Endothelial cell of umbilical vein (primary cell): ENCODE results near the gene ZNF77. TPM values are rescaled to one million over a fixed set of nuclear protein-coding genes. Genes with fewer than 3 reads are reported as not detected.

Source experiments
- BruUV-seq: library from RNA; stranded (reverse); fragments of 400-500 nt; replicated peaks from 2 replicates; lab custom pipeline; 2021; lab: Mats Ljungman, UMichigan
- CTCF ChIA-PET: fragments of 300-600, 350-600 bp; sonication (Branson Sonifier 250); formaldehyde crosslinking; loops from one replicate; lab custom pipeline; 2021; ENCODE audit warnings: antibody characterized with exemption, inconsistent platforms; lab: Charles Lee
- POLR2A ChIA-PET: fragments of 300-600, 350-600 bp; sonication (Branson Sonifier 250); formaldehyde crosslinking; loops from one replicate; lab custom pipeline; 2021; ENCODE audit warnings: antibody characterized with exemption, inconsistent platforms; lab: Charles Lee
- DNase-seq: peaks from one replicate; pipeline ENCODE4 v3.0.0-alpha.2; 2011; ENCODE audit warnings: low read depth, low spot score
- FAIRE-seq: peaks from 2 replicates; lab custom pipeline; 2011; peaks lifted over from hg19 to GRCh38; lab: Jason Lieb, UNC
- H2AFZ ChIP-seq: 2 replicates; pipeline ENCODE4 v1.6.0; 2012; ENCODE audit warnings: low read depth, low read length, control low read depth, inconsistent platforms
- H3K27ac ChIP-seq: 2 replicates; pipeline ENCODE4 v1.5.1; 2011; ENCODE audit warnings: low read depth, mild to moderate bottlenecking, control low read depth, low read length, moderate library complexity; ENCODE audit not compliant: insufficient read depth
- H3K27me3 ChIP-seq, 2 experiments: 2 replicates each; pipeline versions ENCODE4 v1.6.0 to v1.6.1; 2011; ENCODE audit warnings: low read length in 2 of 2, mixed read lengths in 1 of 2; ENCODE audit not compliant: control insufficient read depth in 2 of 2, insufficient read depth in 2 of 2
- H3K36me3 ChIP-seq, 2 experiments: 2 replicates in 1 of 2; 3 replicates in 1 of 2; pipeline ENCODE4 v1.5.1; 2011; ENCODE audit warnings: low read length in 2 of 2, mild to moderate bottlenecking in 1 of 2, moderate library complexity in 1 of 2; ENCODE audit not compliant: control insufficient read depth in 2 of 2, insufficient read depth in 2 of 2; ENCODE audit errors: extremely low read depth in 1 of 2
- H3K4me1 ChIP-seq: 3 replicates; pipeline ENCODE4 v1.5.1; 2011; ENCODE audit warnings: mild to moderate bottlenecking, low read length; ENCODE audit not compliant: control insufficient read depth, insufficient read depth; ENCODE audit errors: extremely low read depth
- H3K4me2 ChIP-seq: 2 replicates; pipeline ENCODE4 v1.6.1; 2011; ENCODE audit warnings: low read length, control low read depth, mixed read lengths; ENCODE audit not compliant: insufficient read depth
- H3K4me3 ChIP-seq, 3 experiments: fragments of 200-600 bp in 1 of 3; sonication (generic), shearing (Covaris generic) in 1 of 3; replicated peaks in 1 of 3; 2 replicates each; pipeline ENCODE4 v1.5.1; 2011 to 2016; ENCODE audit warnings: control low read depth in 3 of 3, low read length in 3 of 3, mild to moderate bottlenecking in 2 of 3, inconsistent platforms in 1 of 3, low read depth in 1 of 3, moderate library complexity in 1 of 3; ENCODE audit not compliant: insufficient read depth in 1 of 3
- H3K79me2 ChIP-seq: 2 replicates; pipeline ENCODE4 v1.6.0; 2012; ENCODE audit warnings: low read length, inconsistent platforms; ENCODE audit not compliant: control insufficient read depth, insufficient read depth
- H3K9ac ChIP-seq: replicated peaks from 2 replicates; pipeline ENCODE3; 2011; ENCODE audit warnings: low read length, control low read depth; ENCODE audit not compliant: insufficient read depth; ENCODE audit errors: extremely low read depth
- H3K9me1 ChIP-seq: replicated peaks from 3 replicates; pipeline ENCODE4 v1.6.0; 2011; ENCODE audit warnings: mild to moderate bottlenecking, low read length; ENCODE audit not compliant: control insufficient read depth, insufficient read depth; ENCODE audit errors: extremely low read depth
- H3K9me3 ChIP-seq: replicated peaks from 2 replicates; pipeline ENCODE4 v1.5.1; 2012; ENCODE audit warnings: low read length, inconsistent platforms; ENCODE audit not compliant: control insufficient read depth, insufficient read depth
- H4K20me1 ChIP-seq: replicated peaks from 2 replicates; pipeline ENCODE3; 2011; ENCODE audit warnings: mild to moderate bottlenecking, low read length; ENCODE audit not compliant: control insufficient read depth, insufficient read depth; ENCODE audit errors: extremely low read depth
- CTCF ChIP-seq, 2 donors: IDR thresholded peaks; 1 replicate in 1 of 2; 2 replicates in 1 of 2; pipeline ENCODE4 v1.5.1; 2011; ENCODE audit warnings: low read length in 2 of 2, mild to moderate bottlenecking in 2 of 2, moderate library complexity in 2 of 2, control low read depth in 1 of 2, inconsistent platforms in 1 of 2, low read depth in 1 of 2; ENCODE audit not compliant: insufficient read depth in 1 of 2; ENCODE audit errors: extremely low read depth in 1 of 2
- EZH2 ChIP-seq: IDR thresholded peaks from 2 replicates; pipeline ENCODE4 v1.6.1; 2012; ENCODE audit warnings: borderline replicate concordance, low read depth, mild to moderate bottlenecking, moderate library complexity, low read length, inconsistent platforms; ENCODE audit not compliant: severe bottlenecking
- FOS ChIP-seq: IDR thresholded peaks from 2 replicates; pipeline ENCODE4 v1.6.1; 2011; ENCODE audit warnings: mild to moderate bottlenecking, low read length, moderate library complexity, borderline replicate concordance; ENCODE audit not compliant: insufficient read depth
- GATA2 ChIP-seq: IDR thresholded peaks from 2 replicates; pipeline ENCODE4 v1.7.0; 2011; ENCODE audit warnings: low read depth, mild to moderate bottlenecking, moderate library complexity, mixed read lengths, low read length; ENCODE audit not compliant: insufficient read length, insufficient read depth
- JUN ChIP-seq: IDR thresholded peaks from 2 replicates; pipeline ENCODE4 v1.6.1; 2011; ENCODE audit warnings: borderline replicate concordance, low read depth; ENCODE audit not compliant: insufficient read length, insufficient read depth
- MYC ChIP-seq: IDR thresholded peaks from one replicate; pipeline ENCODE4 v1.6.1; 2011; ENCODE audit warnings: mild to moderate bottlenecking, low read depth, low read length
- POLR2A ChIP-seq: IDR thresholded peaks from 2 replicates; pipeline ENCODE4 v1.6.1; 2012; ENCODE audit warnings: low read depth, mild to moderate bottlenecking, control low read depth, low read length
- POLR2AphosphoS5 ChIP-seq: IDR thresholded peaks from 2 replicates; pipeline ENCODE4 v1.6.1; 2012; ENCODE audit warnings: low read depth, mild to moderate bottlenecking, control low read depth, low read length, moderate library complexity; ENCODE audit not compliant: insufficient read depth
- dilution Hi-C: fragments of 300-500 bp; cut with MboI; formaldehyde crosslinking; loops from one replicate; pipeline ENCODE4 v1.15.0; 2019; ENCODE audit warnings: low sequenced_read_pairs; ENCODE audit not compliant: extremely low pct_ligation_motif_present
- intact Hi-C: fragments of 100-400 bp; cut with micrococcal nuclease; formaldehyde crosslinking; loops from one replicate; pipeline ENCODE4 v1.10.0; 2022
- polyA plus RNA-seq, 4 experiments: library from polyadenylated mRNA; depleted of rRNA in 3 of 4; stranded (reverse) in 3 of 4; unstranded in 1 of 4; fragments of >200 nt; gene quantifications; 2 replicates each; pipeline versions ENCODE4 v1.2.1 to v1.2.3, GENCODE V29; 2011 to 2012; ENCODE audit warnings: missing spikeins in 1 of 4
- total RNA-seq: library from RNA; stranded (reverse); gene quantifications from 2 replicates; pipeline ENCODE4 v1.2.3, GENCODE V29; 2021
- TF ChIP-seq, protein P1 (sequence below): IDR thresholded peaks from 2 replicates; pipeline ENCODE4 v1.6.1; 2011; ENCODE audit not compliant: insufficient read depth, insufficient read length

ZNF77 gene
- total and polyA plus RNA-seq, 2 donors (not counting 3 experiments of a cell fraction or from before 2014, with no cell fraction given) = 5.9 to 10.2 TPM

DNA sequence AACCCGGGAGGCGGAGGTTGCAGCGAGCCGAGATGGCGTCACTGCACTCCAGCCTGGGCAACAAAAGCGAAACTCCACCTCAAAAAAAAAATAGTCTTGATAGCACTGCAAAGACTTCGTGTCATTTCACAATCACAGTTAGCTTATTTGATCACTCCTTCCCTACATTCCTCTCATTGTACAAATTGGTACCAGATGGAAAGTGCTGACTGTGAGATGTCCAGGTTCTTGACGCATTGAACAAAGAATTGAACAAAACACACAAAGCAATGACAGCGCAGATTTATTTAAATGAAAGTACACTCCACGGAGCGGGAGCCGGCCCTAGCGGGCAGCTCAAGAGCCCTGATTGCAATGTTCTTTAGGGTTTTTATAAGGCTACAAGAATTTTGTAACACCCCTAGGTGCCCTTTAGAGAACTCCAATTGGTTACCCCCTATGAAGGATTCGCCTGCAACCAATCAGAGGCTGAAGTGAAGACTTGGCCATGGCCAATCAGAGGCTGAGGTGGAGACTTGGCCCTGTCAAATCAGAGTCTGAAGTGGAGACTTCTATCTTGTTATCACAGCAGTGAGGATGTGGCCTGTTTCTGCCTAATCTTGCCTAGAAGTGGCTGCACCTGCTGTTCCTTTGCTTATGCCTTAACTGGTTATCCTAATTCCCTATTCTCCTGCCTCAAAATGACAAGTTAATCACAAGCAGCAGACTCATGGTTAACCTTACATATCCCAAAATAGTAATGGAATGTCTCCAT lies 60.9 kb downstream of the ZNF77 start:
- no peaks in the 10 kb centered on the region for H3K27me3 ChIP-seq
- TF ChIP-seq, protein P1, sequence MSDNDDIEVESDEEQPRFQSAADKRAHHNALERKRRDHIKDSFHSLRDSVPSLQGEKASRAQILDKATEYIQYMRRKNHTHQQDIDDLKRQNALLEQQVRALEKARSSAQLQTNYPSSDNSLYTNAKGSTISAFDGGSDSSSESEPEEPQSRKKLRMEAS = no peak
- TF ChIP-seq POLR2A (no peak), FOS (no peak), MYC (no peak), EZH2 (no peak), CTCF (IDR thresholded peaks at IDR 0.05; ENCODE audit: extremely low read depth in 1 of 2, insufficient read depth in 1 of 2, low read depth in 1 of 2, low read length in 2 of 2) (no peak), GATA2 (no peak), JUN (no peak), POLR2AphosphoS5 (no peak)
- BruUV-seq = no TSS peak
- H4K20me1 ChIP-seq = no peaks in the 10 kb centered on the region
- ChIA-PET CTCF (interaction anchor here (0.9 to 2.1 kb wide), 3 partner anchors 17 to 235 kb away, joined by 3 to 12 read pairs (median 4); partner anchors contain the start of gene ZNF556), POLR2A (no interaction called here)
- DNase-seq (no peak), FAIRE-seq (no peak)
- H3K9me1 ChIP-seq = no peaks in the 10 kb centered on the region
- H3K4me3 ChIP-seq = no peak overlapping the region
- no peaks in the 10 kb centered on the region for H3K9me3 ChIP-seq
- H3K79me2 ChIP-seq = no peaks in the 10 kb centered on the region
- intact Hi-C loops = no loop called here
- dilution Hi-C loops = no loop called here
- H3K27ac ChIP-seq = no peak overlapping the region
- H3K4me2 ChIP-seq = no peak overlapping the region
- H3K9ac ChIP-seq = no peak overlapping the region
- no peak overlapping the region for H2AFZ ChIP-seq
- peaks cover 3% of the 10 kb centered on the region for H3K4me1 ChIP-seq
- H3K36me3 ChIP-seq = no peaks in the 10 kb centered on the region

Other genes with a start within 250 kb of the ZNF77 start
- 0.72 and 0.84 TPM in 2 replicates for gene GNG7, start 242.3 kb downstream of the ZNF77 start, total RNA-seq
- 0.25 and 0.29 TPM in 2 replicates for gene GNG7, start 242.3 kb downstream of the ZNF77 start, polyA plus RNA-seq
- gene DIRAS1, start 223.6 kb downstream of the ZNF77 start, total RNA-seq = 0.09 and 0.23 TPM in 2 replicates
- gene DIRAS1, start 223.6 kb downstream of the ZNF77 start, polyA plus RNA-seq = 0.17 and 0.43 TPM in 2 replicates
- gene SLC39A3, start 205.0 kb downstream of the ZNF77 start, total RNA-seq = 25.8 and 28.0 TPM in 2 replicates
- 43.1 and 49.4 TPM in 2 replicates for gene SLC39A3, start 205.0 kb downstream of the ZNF77 start, polyA plus RNA-seq
- gene SGTA, start 161.7 kb downstream of the ZNF77 start, total RNA-seq = 72.3 and 76.5 TPM in 2 replicates
- 119 and 131 TPM in 2 replicates for gene SGTA, start 161.7 kb downstream of the ZNF77 start, polyA plus RNA-seq
- gene THOP1, start 159.5 kb downstream of the ZNF77 start, total RNA-seq = 108 and 115 TPM in 2 replicates
- 82.8 and 88.0 TPM in 2 replicates for gene THOP1, start 159.5 kb downstream of the ZNF77 start, polyA plus RNA-seq
- 1.6 and 1.8 TPM in 2 replicates for gene ZNF554, start 125.1 kb downstream of the ZNF77 start, total RNA-seq
- 1.0 and 1.2 TPM in 2 replicates for gene ZNF554, start 125.1 kb downstream of the ZNF77 start, polyA plus RNA-seq
- gene ZNF555, start 103.5 kb downstream of the ZNF77 start, total RNA-seq = 4.7 and 5.4 TPM in 2 replicates
- gene ZNF555, start 103.5 kb downstream of the ZNF77 start, polyA plus RNA-seq = 1.2 and 1.6 TPM in 2 replicates
- gene ZNF556, start 77.6 kb downstream of the ZNF77 start, total RNA-seq = not detected in 2 replicates
- gene ZNF556, start 77.6 kb downstream of the ZNF77 start, polyA plus RNA-seq = 0.01 TPM in 1 of 2 replicates, not detected in the other
- 3.4 and 3.6 TPM in 2 replicates for gene ZNF57, start 44.0 kb downstream of the ZNF77 start, total RNA-seq
- 2.0 TPM in 2 replicates for gene ZNF57, start 44.0 kb downstream of the ZNF77 start, polyA plus RNA-seq
- 1.9 and 2.0 TPM in 2 replicates for gene TLE6, start 32.6 kb upstream of the ZNF77 start, total RNA-seq
- 1.6 and 2.1 TPM in 2 replicates for gene TLE6, start 32.6 kb upstream of the ZNF77 start, polyA plus RNA-seq
- gene TLE2, start 84.3 kb upstream of the ZNF77 start, total RNA-seq = 38.8 and 42.5 TPM in 2 replicates
- gene TLE2, start 84.3 kb upstream of the ZNF77 start, polyA plus RNA-seq = 32.0 and 38.3 TPM in 2 replicates
- 393 and 394 TPM in 2 replicates for gene TLE5, start 117.5 kb upstream of the ZNF77 start, total RNA-seq
- 574 and 716 TPM in 2 replicates for gene TLE5, start 117.5 kb upstream of the ZNF77 start, polyA plus RNA-seq
- gene GNA11, start 149.4 kb upstream of the ZNF77 start, total RNA-seq = 76.8 and 78.1 TPM in 2 replicates
- 34.7 and 35.1 TPM in 2 replicates for gene GNA11, start 149.4 kb upstream of the ZNF77 start, polyA plus RNA-seq
- gene GNA15, start 191.1 kb upstream of the ZNF77 start, total RNA-seq = not detected in 2 replicates
- 0.10 and 0.17 TPM in 2 replicates for gene GNA15, start 191.1 kb upstream of the ZNF77 start, polyA plus RNA-seq
- gene S1PR4, start 233.8 kb upstream of the ZNF77 start, total RNA-seq = 1.7 and 2.2 TPM in 2 replicates
- 2.5 and 2.8 TPM in 2 replicates for gene S1PR4, start 233.8 kb upstream of the ZNF77 start, polyA plus RNA-seq
- 96.2 and 102 TPM in 2 replicates for gene NCLN, start 241.0 kb upstream of the ZNF77 start, total RNA-seq
- 97.2 and 112 TPM in 2 replicates for gene NCLN, start 241.0 kb upstream of the ZNF77 start, polyA plus RNA-seq